GM23248 (cell line): Measurements from ENCODE around the gene KRT10. TPM values are rescaled to one million over a fixed set of nuclear protein-coding genes. Genes with fewer than 3 reads are reported as not detected.

Experiments used
- DNase-seq: peaks from one replicate; pipeline ENCODE4 v3.0.0-alpha.2; 2015
- H2AFZ ChIP-seq: fragments of 200-600 bp; sonication (generic); 2 replicates; pipeline ENCODE4 v1.6.1; 2016; ENCODE audit warnings: antibody characterized with exemption
- H3F3A ChIP-seq: fragments of 200-600 bp; sonication (generic); 2 replicates; pipeline ENCODE4 v1.6.1; 2016; ENCODE audit warnings: mild to moderate bottlenecking, antibody characterized with exemption, mixed run types; ENCODE audit not compliant: insufficient read depth
- H3K27ac ChIP-seq: fragments of 200-600 bp; sonication (generic); 2 replicates; pipeline ENCODE4 v1.5.1; 2016; ENCODE audit warnings: mild to moderate bottlenecking
- H3K27me3 ChIP-seq: fragments of 200-600 bp; sonication (generic); replicated peaks from 2 replicates; pipeline ENCODE4 v1.6.1; 2016; ENCODE audit warnings: mild to moderate bottlenecking; ENCODE audit not compliant: insufficient read depth
- H3K36me3 ChIP-seq: fragments of 200-600 bp; sonication (generic); 2 replicates; pipeline ENCODE4 v1.6.1; 2016; ENCODE audit warnings: low read depth, mild to moderate bottlenecking
- H3K4me1 ChIP-seq: fragments of 200-600 bp; sonication (generic); 2 replicates; pipeline ENCODE4 v1.6.1; 2016; ENCODE audit warnings: mild to moderate bottlenecking; ENCODE audit not compliant: insufficient read depth
- H3K4me2 ChIP-seq: fragments of 200-600 bp; sonication (generic); one replicate; pipeline ENCODE4 v1.6.1; 2016; ENCODE audit warnings: mild to moderate bottlenecking; ENCODE audit not compliant: unreplicated experiment
- H3K4me3 ChIP-seq: fragments of 200-600 bp; sonication (generic); 2 replicates; pipeline ENCODE4 v1.5.1; 2016; ENCODE audit warnings: mild to moderate bottlenecking
- H3K79me2 ChIP-seq: fragments of 200-600 bp; sonication (generic); 2 replicates; pipeline ENCODE4 v1.6.1; 2016; ENCODE audit warnings: mild to moderate bottlenecking; ENCODE audit not compliant: insufficient read depth
- H3K9ac ChIP-seq: fragments of 200-600 bp; sonication (generic); 2 replicates; pipeline ENCODE4 v1.6.1; 2016; ENCODE audit warnings: mild to moderate bottlenecking
- H3K9me2 ChIP-seq: fragments of 200-600 bp; sonication (generic); 2 replicates; pipeline ENCODE4 v1.6.1; 2016; ENCODE audit warnings: mixed run types, mild to moderate bottlenecking, moderate library complexity; ENCODE audit not compliant: insufficient read depth
- H3K9me3 ChIP-seq: fragments of 200-600 bp; sonication (generic); one replicate; pipeline ENCODE4 v1.6.1; 2017; ENCODE audit warnings: low read depth
- H4K20me1 ChIP-seq: fragments of 200-600 bp; sonication (generic); 2 replicates; pipeline ENCODE4 v1.6.0; 2016; ENCODE audit not compliant: insufficient read depth
- EZH2 ChIP-seq: fragments of 200-600 bp; sonication (generic); IDR thresholded peaks from 2 replicates; pipeline ENCODE4 v1.6.1; 2018; ENCODE audit warnings: antibody characterized with exemption, mild to moderate bottlenecking; ENCODE audit not compliant: insufficient read depth, poor library complexity, severe bottlenecking
- EZH2phosphoT487 ChIP-seq: fragments of 200-600 bp; sonication (generic); IDR thresholded peaks from 2 replicates; pipeline ENCODE4 v1.6.1; 2018; ENCODE audit warnings: antibody characterized with exemption, moderate library complexity, mild to moderate bottlenecking, low read depth; ENCODE audit not compliant: insufficient read depth
- WGBS, 2 experiments: methylation state at CpG; one replicate each; pipeline ENCODE4 v1.1.6; 2015 to 2017; ENCODE audit warnings: low lambda C conversion rate in 2 of 2, low coverage in 1 of 2; ENCODE audit errors: missing lambda C conversion rate in 2 of 2; 5-methylcytosine and 5-hydroxymethylcytosine counted together
- in situ Hi-C: fragments of 300-500 bp; cut with MboI; formaldehyde crosslinking; loops from 2 replicates; pipeline ENCODE4 v1.15.0; 2020
- polyA plus RNA-seq: library from polyadenylated mRNA; unstranded; fragments of >200 nt; fragmentation: Nextera tagmentation; extraction: Ambion mirVana; gene quantifications from 2 replicates; pipeline ENCODE4 v1.2.1, GENCODE V29; 2016
- total RNA-seq: library from RNA; depleted of rRNA; stranded (reverse); fragments of >200 nt; shearing (Covaris generic); gene quantifications from 2 replicates; pipeline ENCODE4 v1.2.3, GENCODE V29; 2014

KRT10 gene
- total and polyA plus RNA-seq, 2 experiments from 2014 or later: 23.3 to 145 TPM

DNA sequence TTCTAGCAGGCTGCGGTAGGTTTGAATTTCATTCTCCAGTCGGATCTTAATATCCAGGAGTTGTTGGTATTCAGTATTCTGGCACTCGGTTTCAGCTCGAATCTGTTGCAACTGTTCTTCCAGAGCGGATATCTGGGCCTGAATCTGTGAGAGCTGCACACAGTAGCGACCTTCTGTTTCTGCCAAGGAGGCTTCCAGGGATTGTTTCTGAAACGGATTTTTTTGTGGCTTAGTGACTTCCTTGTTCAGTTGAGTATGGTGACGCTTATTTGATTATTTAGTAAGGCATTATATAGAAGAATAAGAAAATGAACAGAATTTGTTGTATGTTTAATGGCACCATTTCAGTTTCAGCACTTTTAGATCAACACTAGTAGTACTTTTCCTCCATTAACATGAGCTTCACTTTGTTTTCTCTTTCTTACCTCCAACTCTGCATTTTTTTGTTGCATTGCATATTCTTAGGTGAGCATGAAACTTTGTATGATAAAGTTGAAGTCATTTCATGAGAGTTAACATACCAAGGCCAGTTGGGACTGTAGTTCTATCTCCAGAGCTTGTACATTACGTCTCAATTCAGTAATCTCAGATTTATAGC, 2.8 kb downstream of the KRT10 start:
- Histone ChIP-seq H3K36me3 (peaks cover 12% of the 10 kb centered on the region; the same call in 1 of the 2 replicates), H4K20me1 (no peaks in the 10 kb centered on the region), H3K9me2 (no peaks in the 10 kb centered on the region), H3K4me2 (peak overlapping the region; percentile 91), H3K27ac (peak overlapping the region; percentile 84), H3K9me3 (no peaks in the 10 kb centered on the region), H3F3A (peaks cover 48% of the 10 kb centered on the region), H3K4me3 (peak overlapping the region; percentile 95), H3K27me3 (no peaks in the 10 kb centered on the region), H2AFZ (peak overlapping the region; percentile 92), H3K79me2 (peaks cover 59% of the 10 kb centered on the region), H3K9ac (peak overlapping the region; percentile 93), H3K4me1 (peaks cover 26% of the 10 kb centered on the region)
- peak; percentile 68 for DNase-seq
- 13% methylated on average over 9 of the region's 9 CpGs for WGBS, 2 experiments
- in situ Hi-C loops: loop anchor here (10.0 kb wide), 1 partner anchor 85 kb away; no protein-coding TSS in a partner anchor
- TF ChIP-seq EZH2 (no peak), EZH2phosphoT487 (no peak)

DNA sequence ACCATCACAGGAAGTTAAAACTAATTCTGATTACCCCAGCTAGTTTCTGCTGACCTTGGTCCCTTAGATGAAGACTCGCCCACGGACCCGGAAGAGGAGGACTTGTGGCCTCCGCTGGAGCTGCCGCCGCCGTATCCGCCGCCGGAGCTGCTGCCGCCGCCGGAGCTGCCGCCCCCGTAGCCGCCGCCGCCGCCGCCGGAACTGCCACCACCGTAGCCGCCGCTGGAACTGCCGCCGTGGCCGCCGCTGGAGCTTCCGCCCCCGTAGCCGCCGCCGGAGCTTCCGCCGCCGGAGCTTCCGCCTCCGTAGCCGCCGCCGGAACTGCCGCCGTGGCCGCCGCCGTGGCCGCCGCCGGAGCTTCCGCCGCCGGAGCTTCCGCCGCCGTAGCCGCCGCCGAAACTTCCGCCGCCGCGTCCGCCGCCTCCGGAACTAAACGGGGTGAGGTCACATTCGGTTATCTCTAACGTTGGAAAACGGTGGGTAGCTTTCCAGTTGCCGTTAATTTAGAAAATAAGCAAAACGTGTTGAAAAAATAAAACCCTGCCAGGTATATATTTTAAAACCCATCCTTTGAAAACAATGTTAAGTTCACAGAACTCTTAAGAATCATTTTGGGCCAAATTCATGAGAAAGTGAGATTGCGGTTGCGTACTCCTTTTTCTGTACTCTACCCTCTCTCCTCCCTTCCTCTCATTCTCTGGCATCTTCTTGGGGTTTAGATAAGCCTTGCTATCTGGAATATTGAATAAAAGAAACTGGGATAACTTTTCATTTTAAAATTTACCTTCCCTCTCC, 3.5 kb downstream of the KRT10 start:
- Histone ChIP-seq H2AFZ (peak overlapping the region; percentile 92), H3K9ac (peak overlapping the region; percentile 93), H3K9me2 (no peaks in the 10 kb centered on the region), H3K9me3 (no peaks in the 10 kb centered on the region), H3F3A (peaks cover 48% of the 10 kb centered on the region), H3K79me2 (peaks cover 52% of the 10 kb centered on the region), H3K4me3 (peak overlapping the region; percentile 95), H3K27ac (peak overlapping the region; percentile 84), H4K20me1 (no peaks in the 10 kb centered on the region), H3K4me2 (peak overlapping the region; percentile 91), H3K27me3 (no peaks in the 10 kb centered on the region), H3K4me1 (peaks cover 26% of the 10 kb centered on the region), H3K36me3 (peaks cover 12% of the 10 kb centered on the region; the same call in 1 of the 2 replicates)
- WGBS, 2 experiments: 1 to 2% methylated on average over 64 to 73 of the region's 73 CpGs
- in situ Hi-C loops: loop anchor here (10.0 kb wide), 1 partner anchor 86 kb away; no protein-coding TSS in a partner anchor
- TF ChIP-seq EZH2phosphoT487: no peak
- TF ChIP-seq EZH2: no peak
- peak; percentile 95 for DNase-seq

DNA sequence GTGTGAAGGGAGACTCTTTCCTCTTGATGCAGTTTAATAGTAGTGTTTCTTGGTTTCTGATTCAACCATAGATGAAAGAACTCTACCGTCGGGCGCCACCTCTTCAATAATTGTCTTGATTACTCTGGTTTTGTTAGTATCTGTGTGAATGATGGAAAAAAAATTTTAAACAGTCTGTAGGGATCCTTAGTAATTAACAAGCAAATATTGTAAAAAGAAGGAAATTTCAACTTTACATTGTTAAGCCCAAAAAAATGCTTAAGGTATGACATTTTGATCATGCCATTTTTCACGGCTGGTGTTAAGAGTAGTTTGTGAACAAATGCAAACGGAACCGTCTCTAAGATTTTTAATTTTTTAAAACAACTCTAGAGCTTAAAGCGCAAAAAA, 4.1 kb downstream of the KRT10 start:
- H3K9ac ChIP-seq: peak overlapping the region; percentile 93
- peaks cover 26% of the 10 kb centered on the region for H3K4me1 ChIP-seq
- in situ Hi-C loops: loop anchor here (10.0 kb wide), 1 partner anchor 86 kb away; no protein-coding TSS in a partner anchor
- peak overlapping the region; percentile 44 for H2AFZ ChIP-seq
- peak overlapping the region; percentile 95 for H3K4me3 ChIP-seq
- TF ChIP-seq EZH2phosphoT487: no peak
- TF ChIP-seq EZH2: no peak
- no peaks in the 10 kb centered on the region for H3K9me2 ChIP-seq
- no peaks in the 10 kb centered on the region for H4K20me1 ChIP-seq
- DNase-seq: peak; percentile 29
- peaks cover 48% of the 10 kb centered on the region for H3F3A ChIP-seq
- 1 to 3% methylated on average over 7 of the region's 7 CpGs for WGBS, 2 experiments
- peak overlapping the region; percentile 84 for H3K27ac ChIP-seq
- H3K9me3 ChIP-seq: no peaks in the 10 kb centered on the region
- peaks cover 46% of the 10 kb centered on the region for H3K79me2 ChIP-seq
- no peaks in the 10 kb centered on the region for H3K27me3 ChIP-seq
- H3K36me3 ChIP-seq: peaks cover 12% of the 10 kb centered on the region; the same call in 1 of the 2 replicates
- H3K4me2 ChIP-seq: peak overlapping the region; percentile 86

DNA sequence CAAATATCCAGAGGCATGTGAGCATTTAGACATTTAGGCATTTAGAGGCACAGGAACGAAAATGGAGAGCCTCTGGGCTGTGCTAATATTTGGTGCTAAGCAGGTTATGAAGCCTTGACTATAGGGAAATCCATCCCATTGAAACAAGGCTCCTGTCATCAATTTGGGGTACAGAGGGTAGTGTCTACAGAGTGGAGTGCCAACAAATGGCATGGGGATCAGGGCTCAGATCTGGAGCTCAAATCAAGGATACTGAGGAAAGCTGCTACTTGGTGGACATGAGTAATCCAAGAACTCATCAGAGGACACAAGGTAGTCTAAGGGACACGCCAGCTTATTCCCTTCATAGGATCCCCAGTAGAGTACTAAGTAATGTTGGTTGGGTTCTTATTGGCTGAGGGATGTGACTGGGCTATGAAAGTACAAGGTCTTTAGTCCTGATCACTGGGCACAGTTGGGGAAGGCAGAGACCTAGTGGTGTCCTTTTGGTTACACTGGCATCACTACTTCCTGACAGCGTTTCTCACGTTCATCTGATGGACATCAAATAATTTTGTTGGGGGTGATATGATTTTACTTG, 5.2 kb downstream of the KRT10 start:
- Histone ChIP-seq H3K4me1 (peaks cover 26% of the 10 kb centered on the region), H4K20me1 (no peaks in the 10 kb centered on the region), H3F3A (peaks cover 43% of the 10 kb centered on the region), H3K27ac (no peak overlapping the region), H3K9me2 (no peaks in the 10 kb centered on the region), H3K9me3 (no peaks in the 10 kb centered on the region), H3K4me3 (peak overlapping the region; percentile 95), H3K4me2 (peak overlapping the region; percentile 86), H2AFZ (no peak overlapping the region), H3K9ac (no peak overlapping the region), H3K79me2 (peaks cover 35% of the 10 kb centered on the region), H3K27me3 (no peaks in the 10 kb centered on the region), H3K36me3 (peaks cover 12% of the 10 kb centered on the region; the same call in 1 of the 2 replicates)
- TF ChIP-seq EZH2phosphoT487 (no peak), EZH2 (no peak)
- in situ Hi-C loops: loop anchor here (10.0 kb wide), 1 partner anchor 88 kb away; no protein-coding TSS in a partner anchor
- 91 to 93% methylated on average over 4 of the region's 4 CpGs for WGBS, 2 experiments
- DNase-seq: no peak
